Tongue (tissue), 2 donors: ENCODE measurements around the gene KDM7A. TPM values are rescaled to one million over a fixed set of nuclear protein-coding genes. Genes with fewer than 3 reads are reported as not detected.
A peak's percentile ranks its signal among the peaks of the same experiment; 100 is the strongest.

Source experiments
- DNase-seq: peaks from one replicate; pipeline ENCODE4 v3.0.0-alpha.2; 2015
- total RNA-seq: library from RNA; depleted of rRNA; stranded (reverse); fragments of >200 nt; gene quantifications from one replicate; pipeline ENCODE4 v1.2.3, GENCODE V29; 2014

Gene KDM7A, protein sequence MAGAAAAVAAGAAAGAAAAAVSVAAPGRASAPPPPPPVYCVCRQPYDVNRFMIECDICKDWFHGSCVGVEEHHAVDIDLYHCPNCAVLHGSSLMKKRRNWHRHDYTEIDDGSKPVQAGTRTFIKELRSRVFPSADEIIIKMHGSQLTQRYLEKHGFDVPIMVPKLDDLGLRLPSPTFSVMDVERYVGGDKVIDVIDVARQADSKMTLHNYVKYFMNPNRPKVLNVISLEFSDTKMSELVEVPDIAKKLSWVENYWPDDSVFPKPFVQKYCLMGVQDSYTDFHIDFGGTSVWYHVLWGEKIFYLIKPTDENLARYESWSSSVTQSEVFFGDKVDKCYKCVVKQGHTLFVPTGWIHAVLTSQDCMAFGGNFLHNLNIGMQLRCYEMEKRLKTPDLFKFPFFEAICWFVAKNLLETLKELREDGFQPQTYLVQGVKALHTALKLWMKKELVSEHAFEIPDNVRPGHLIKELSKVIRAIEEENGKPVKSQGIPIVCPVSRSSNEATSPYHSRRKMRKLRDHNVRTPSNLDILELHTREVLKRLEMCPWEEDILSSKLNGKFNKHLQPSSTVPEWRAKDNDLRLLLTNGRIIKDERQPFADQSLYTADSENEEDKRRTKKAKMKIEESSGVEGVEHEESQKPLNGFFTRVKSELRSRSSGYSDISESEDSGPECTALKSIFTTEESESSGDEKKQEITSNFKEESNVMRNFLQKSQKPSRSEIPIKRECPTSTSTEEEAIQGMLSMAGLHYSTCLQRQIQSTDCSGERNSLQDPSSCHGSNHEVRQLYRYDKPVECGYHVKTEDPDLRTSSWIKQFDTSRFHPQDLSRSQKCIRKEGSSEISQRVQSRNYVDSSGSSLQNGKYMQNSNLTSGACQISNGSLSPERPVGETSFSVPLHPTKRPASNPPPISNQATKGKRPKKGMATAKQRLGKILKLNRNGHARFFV
- total RNA-seq, result 17.4 TPM

GRCh38 chr7:140176811-140177702, at the start of gene KDM7A:
KDM7A (minus strand) TSS chr7:140176983; CDS start chr7:140176937, 46 bp downstream.
- DNase-seq, result peak; percentile 97

DNA sequence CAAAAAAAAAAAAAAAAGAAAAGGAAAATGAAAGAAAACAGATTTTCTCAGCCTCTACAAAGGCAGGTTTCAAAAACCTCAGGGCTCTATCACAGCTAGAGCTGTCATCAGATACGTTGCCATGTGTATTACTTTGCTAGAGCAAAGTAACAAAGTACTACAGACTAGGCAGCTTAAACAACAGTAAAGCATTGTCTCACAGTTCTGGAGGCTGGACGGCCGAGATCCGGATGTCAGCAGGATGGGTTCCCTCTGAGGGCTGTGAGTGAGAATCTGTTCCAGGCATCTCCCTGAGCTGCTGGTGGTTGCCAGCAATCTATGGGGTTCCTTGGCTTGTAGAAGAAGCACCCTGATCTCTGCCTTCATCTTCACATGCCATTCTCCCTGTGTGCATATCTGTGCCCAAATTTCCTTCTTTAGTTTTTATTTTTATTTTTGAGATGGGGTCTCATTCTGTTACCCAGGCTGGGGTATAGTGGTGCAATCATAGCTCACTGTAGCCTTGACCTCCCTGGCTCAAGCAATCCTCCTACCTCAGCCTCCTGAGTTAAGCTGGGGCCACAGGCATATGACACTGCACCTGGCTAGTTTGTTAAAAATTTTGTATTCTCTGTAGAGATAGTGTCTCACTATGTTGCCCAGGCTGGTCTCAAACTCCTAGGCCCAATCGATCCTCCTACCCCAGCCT, 48.9 kb upstream of the KDM7A start:
- no peak for DNase-seq

- no peak for DNase-seq
Observed at GRCh38 chr7:140223515-140224221, 46.9 kb upstream of the KDM7A start.

- DNase-seq, result no peak
Observed at GRCh38 chr7:140222814-140223213, 46.0 kb upstream of the KDM7A start.

GRCh38 chr7:140219672-140220524, 43.1 kb upstream of the KDM7A start:
- DNase-seq, result no peak

- DNase-seq, result no peak
Observed at GRCh38 chr7:140218656-140219055, 41.9 kb upstream of the KDM7A start.

DNA sequence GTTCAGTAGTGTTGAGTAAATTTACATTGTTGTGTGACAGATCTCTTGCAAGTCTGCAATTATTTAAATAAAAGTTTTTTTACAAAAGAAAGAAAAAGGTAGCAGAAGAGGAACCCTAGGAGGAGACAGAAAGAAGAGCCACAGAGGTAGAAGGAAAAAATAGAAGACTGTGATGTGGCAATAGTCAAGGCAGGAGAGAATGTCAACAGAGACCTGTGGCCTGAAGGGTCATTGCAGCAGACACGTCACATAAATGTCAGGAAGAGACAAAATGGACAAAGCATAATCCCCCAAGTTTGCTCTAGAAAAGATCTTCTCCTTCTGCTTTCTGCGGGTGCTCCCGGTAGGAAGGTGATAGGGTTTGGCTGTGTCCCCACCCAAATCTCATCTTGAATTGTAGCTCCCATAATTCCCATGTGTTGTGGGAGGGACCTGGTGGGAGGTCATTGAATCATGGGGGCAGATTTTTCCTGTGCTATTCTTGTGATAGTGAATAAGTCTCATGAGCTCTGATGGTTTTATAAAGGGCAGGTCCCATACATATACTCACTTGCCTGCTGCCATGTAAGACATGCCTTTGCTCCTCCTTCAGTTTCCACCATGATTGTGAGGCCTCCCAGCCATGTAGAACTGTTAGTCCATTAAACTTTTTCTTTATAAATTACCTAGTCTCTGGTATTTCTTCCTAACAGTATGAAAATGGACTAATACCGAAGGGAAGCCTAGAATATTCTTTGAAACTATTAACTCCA, 41.1 kb upstream of the KDM7A start:
- DNase-seq, result no peak

GRCh38 chr7:140215281-140215680, 38.5 kb upstream of the KDM7A start:
- DNase-seq, result no peak

DNA sequence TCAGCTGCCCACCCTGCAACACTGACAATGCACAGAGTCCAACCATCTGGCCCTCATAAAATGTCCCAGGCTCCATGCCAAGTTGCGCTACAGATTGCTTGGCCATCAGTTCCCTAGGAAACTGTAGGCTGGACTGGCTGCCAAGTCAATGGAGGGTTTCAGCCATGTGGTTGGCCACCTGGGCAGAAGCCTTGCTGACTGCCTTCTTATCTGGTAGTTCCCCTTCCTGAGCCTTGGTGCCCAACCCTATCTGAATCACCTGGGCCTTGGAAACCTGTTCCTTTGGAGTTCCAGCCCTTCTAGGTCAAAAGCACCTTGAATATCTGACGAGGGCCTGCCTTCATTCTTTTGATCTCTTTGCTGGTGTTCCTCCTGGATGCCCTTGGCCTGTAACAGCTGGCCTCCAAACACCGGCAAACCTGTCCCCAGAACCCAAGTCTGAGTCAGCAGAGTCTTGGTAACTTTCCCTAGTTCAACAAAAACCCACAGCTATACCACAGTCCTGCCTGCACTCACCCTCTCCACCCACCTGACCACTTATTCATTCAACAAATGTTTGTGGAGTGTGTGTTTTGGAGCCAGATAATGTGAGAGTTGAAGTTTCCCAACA, 37.4 kb upstream of the KDM7A start:
- DNase-seq, result peak; percentile 45

DNA sequence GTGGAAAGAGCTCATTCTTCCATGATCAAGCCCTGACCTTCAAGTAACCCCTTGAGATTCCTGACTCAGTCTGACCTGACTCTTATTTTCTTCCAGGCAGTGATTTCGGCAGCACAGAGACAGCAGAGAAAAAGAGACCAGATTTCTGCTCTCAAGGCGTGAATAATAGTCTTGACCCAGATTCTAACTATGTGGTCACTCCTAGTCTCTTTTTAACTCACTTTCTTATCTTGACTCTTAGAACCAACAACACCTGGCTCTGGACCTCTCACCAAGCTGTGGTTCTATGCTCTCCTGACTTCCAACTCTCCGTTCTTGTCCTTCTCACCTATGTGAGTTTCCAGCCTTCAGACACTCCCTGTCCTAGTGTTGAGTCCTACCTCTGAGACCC, 36.9 kb upstream of the KDM7A start:
- DNase-seq, result no peak

- no peak for DNase-seq
Observed at GRCh38 chr7:140212100-140212881, 35.5 kb upstream of the KDM7A start.

- no peak for DNase-seq
Observed at GRCh38 chr7:140211698-140212097, 34.9 kb upstream of the KDM7A start.

- peak; percentile 8 for DNase-seq
Observed at GRCh38 chr7:140209866-140210609, 33.3 kb upstream of the KDM7A start.

DNA sequence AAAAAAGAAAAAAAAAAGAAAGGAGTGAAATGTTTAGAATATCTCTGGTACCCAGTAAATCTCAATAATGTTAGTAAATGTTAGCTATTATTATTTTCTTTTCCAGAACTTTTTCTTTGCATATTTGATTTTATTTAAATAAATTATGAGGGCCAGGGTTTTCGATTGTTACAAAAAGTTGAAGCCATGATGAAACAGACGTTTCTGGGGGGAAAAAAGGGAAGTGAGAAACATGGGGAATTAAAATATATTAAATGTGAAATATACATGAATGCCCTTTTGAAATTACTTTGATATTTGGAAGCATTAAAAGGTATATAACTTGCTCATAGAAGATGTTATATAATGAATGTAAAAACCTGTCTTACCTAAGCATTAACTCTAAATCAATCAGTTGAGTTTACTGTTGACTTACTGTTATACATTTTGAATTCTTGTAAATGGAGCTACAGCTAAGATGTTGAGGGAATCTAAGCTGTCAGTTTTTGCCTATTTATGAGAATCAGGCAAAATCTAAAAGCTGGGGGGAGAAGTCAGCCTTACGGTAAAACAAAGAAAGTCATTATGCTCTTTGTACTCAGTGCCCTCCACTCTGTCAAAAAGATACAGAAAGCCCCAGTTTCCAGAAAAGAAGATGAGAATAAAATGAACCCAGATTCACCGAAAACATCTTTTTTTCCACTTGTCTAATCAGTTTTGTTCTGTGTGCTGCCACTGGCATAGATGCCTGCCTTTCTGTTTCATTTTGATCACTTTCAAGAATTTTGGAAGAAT, 30.0 kb upstream of the KDM7A start:
- no peak for DNase-seq

DNA sequence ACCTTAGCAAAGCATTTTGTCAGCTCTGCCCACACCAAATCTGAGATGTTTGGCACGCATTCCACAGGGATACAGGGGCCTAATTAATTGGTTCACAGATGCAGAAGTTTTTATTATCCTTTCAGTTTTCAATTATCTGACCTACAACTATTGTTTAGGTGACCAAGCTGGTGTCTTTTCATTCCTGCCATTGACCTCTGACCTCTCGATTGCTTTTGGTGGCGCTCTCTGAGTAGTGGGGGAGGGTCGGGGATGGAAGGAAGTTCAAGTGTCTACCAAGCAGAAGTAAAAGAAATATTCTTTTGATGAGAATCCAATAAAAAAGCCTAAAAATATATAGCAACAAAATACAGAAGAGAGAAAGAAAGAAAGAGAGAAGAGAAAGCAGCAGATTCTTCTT, 28.8 kb upstream of the KDM7A start:
- no peak for DNase-seq

DNA sequence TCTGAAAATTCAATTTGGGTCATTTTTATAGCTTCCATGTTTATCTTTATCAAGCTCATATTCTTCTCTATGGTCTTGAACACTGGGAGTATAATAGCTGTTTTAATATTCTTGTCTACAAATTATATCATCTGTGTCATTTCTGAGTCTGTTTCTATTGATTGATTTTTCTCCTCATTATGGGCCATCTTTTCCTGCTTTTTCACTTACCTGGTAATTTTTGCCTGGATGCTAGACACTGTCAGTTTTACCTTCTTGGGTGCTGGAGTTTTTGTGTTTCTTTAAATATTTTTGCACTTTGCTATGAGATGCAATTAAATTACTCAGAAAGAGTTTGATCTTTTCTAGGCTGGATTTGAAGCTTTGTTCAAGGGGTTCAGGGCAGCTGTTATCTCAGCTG, 26.8 kb upstream of the KDM7A start:
- DNase-seq, result no peak
